Left ventricle myocardium superior (tissue), 1 donor: ENCODE results near the gene NPW. TPM values are rescaled to one million over a fixed set of nuclear protein-coding genes. Genes with fewer than 3 reads are reported as not detected.
"Not testable (repeated sequence)": the region's sequence is repeated elsewhere in the genome, so short reads cannot be mapped to it uniquely, and the experiment has no call there.

Experiments
- ATAC-seq: fragments of 200-7000 bp; cut with Tn5 transposase; one replicate; pipeline ENCODE4 v1.9.1; 2020; ENCODE audit warnings: mild to moderate bottlenecking, moderate library complexity
- DNase-seq: peaks from one replicate; pipeline ENCODE4 v3.0.0-alpha.2; 2020
- intact Hi-C: fragments of 100-400 bp; cut with micrococcal nuclease; formaldehyde crosslinking; loops from one replicate; pipeline ENCODE4 v1.11.0; 2022
- total RNA-seq: library from RNA; stranded (reverse); fragmentation: NEBNext Ultra II Directional; extraction: Animal tissue kit (Norgen Biotek cat#: 25700); gene quantifications from one replicate; pipeline ENCODE4 v1.2.1, GENCODE V29; 2021
- donor health status: DM: no; HTN: yes; CAD: no; lungs with severe emphysema.

NPW gene
- total RNA-seq, 1 donor from 2014 or later, result not detected

DNA sequence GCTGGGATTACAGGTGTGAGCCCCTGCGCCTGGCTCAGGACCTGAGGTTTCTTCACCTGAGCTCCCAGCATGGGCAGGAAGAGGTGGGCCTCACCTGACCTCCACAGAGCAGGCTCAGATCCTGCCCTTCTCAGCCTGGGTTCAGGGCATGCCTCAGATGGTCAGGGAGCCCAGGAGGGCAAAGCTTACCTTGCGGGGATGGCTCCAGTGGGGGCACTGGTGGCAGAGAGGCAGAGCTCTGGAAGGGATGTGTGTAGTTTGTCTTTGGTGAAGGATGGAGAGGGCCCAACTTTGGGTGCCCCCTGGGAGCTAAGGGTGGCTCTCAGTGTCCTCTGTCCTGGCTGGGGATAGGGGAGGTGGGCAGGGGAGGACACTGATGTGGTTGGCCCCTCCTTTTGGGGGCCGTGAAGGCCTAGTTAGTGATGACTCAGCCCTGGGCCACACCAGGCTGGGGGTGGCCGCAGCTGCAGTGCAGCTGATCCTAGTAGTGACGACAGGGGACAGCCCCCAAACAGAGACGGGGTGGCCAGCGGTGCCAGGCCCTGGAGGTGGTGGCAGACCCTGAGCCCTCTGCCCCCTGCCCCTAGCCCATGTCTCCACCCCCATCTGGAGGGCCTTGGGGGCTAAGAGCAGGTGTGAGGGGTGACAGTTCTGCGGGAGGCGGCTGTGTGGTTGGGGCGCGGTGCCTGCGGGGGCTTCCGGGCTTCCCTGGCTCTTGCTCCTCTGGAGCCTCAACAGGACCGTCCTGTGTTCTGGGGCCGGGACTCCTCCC is 12.9 kb downstream of the NPW start:
- intact Hi-C loops, result no loop called here
- DNase-seq, result peak; percentile 61
- peak; percentile 49 for ATAC-seq

DNA sequence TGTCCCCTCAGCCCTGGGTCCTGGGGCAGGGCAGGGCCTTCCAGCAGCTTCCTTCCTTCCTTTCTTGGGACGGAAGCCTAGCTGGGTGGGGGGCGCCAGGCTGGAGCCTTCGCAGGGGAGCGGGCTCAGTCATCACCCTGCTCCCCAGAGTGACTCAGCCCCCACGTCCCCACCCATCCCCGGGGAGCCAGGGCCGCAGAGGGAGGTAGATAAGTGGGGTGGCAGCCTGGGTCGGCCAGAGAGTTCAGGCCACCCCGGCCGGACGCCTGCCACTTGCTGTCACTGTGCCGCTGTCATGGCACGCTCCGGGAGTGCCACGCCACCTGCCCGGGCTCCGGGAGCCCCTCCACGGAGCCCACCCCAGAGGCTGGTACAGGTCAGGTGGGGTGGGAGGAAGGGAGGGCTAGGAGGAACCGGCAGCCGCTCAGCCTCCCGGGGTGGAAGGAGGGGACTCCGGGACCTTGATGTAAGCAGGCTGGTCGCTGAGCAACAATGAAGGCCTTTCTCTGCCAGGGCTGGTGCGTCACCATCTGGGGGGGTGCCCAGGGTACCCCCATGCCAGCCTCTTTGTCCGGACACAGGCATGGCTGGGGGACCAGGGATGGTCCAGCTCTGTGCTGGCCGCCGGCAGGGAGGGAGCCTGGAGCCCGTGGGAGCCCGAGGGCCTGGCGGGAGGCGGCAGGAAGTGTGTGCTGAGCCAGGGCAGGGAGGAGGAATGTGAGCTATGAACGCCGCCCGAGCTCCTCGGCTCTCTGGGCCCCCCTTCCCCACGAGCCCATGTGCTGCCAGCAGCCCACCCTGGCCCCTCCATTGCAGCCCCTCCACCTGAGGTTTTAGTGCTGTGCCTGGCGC is 13.7 kb downstream of the NPW start:
- ATAC-seq (peak; percentile 55), DNase-seq (peak; percentile 77)
- intact Hi-C loops, result no loop called here

DNA sequence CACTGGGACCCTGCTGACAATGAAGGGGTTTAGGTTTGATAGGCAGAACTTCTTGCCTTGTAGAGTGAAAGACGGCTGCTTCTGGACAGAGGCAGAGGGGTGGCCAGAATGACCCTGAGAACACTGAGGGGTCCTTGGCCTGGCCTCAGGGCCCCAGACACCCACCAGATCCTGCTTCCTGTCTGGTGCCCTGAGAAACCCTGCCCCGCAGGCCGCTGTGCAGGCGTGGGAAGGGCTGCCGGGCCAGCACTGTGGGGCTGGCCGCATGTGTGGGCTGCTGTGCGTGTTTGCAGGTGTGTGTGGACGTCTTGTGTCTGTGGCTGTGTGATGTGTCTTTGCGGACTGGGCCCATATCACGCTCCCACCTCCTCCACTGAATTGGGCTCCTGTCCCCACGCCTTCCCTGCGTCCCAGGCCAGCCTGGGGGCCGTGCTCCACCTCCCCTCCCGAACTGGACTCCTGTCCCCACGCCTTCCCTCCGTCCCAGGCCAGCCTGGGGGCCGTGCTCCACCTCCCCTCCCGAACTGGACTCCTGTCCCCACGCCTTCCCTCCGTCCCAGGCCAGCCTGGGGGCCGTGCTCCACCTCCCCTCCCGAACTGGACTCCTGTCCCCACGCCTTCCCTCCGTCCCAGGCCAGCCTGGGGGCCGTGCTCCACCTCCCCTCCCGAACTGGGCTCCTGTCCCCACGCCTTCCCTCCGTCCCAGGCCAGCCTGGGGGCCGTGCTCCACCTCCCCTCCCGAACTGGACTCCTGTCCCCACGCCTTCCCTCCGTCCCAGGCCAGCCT is 14.5 kb downstream of the NPW start:
- peak; percentile 52 for DNase-seq
- ATAC-seq, intact Hi-C loops: not testable (repeated sequence)

DNA sequence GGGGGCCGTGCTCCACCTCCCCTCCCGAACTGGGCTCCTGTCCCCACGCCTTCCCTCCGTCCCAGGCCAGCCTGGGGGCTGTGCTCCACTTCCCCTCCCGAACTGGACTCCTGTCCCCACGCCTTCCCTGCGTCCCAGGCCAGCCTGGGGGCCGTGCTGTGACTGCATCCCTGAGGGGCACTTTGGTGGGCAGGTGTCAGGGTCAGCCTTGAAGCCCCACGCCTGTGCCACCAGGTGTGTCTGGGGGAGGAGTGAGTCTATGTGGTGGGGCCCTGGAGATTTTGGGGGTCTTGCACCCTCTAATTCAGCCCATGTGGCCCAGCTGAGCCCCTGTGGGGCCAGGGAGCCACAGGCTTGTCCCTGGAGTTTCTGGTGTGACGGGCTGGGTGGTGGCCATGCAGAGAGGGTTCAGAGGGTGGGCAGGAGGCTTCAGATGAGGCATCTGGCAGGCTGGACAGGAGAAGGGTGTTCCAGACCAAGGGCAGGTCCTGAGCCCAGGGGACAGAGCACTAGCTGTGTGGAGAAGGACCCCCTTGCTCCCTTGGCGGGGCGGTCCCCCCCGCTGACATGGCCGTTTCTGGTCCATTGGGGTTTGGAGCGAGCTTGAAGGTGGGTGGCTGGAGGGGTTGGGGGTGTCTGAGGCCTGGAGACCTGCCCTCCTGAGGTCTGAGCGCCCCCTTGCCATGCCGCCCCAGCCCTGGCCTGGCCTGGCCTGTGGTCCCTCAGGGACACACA is 15.3 kb downstream of the NPW start:
- intact Hi-C loops, result no loop called here
- no peak for ATAC-seq
- peak; percentile 57 for DNase-seq

DNA sequence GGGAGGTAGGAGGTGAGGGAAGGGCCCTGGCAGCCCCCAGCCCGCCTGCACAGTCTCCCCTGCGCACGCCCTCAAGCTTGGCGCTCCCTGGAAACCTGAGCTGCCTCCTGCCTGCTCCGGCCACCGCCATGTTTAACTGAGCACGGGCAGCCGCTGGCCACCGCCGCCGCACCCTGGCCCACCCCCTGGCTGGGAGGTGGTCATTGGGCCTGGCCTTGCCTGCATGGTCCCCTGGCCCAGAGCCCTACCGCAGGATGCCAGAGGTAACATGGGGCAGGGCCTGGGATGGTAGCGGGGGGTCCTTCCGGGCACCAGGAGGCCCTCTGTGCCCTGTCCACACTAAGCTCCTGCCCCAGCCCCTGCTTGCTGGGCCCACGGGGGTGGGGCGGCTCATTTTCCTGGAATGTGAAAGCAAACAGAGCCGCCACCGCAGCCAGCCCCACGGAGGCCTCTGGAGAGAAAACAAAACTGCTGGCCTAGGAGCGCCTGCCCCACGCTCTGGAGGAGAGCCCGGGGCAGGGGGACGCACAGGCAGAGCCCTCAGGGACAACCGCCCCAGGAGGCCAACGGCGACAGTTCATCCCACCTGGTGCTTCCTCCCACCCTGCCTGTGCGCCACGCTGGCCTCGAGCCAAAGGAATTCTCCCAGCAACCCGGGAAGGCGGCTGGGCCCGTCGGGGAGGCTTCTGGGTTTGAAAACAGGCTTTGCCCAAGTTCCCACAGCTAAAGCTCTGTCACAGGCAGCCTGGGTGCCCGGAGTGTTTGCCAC is 16.0 kb downstream of the NPW start:
- DNase-seq (peak; percentile 83), ATAC-seq (peak; percentile 2)
- intact Hi-C loops, result no loop called here

DNA sequence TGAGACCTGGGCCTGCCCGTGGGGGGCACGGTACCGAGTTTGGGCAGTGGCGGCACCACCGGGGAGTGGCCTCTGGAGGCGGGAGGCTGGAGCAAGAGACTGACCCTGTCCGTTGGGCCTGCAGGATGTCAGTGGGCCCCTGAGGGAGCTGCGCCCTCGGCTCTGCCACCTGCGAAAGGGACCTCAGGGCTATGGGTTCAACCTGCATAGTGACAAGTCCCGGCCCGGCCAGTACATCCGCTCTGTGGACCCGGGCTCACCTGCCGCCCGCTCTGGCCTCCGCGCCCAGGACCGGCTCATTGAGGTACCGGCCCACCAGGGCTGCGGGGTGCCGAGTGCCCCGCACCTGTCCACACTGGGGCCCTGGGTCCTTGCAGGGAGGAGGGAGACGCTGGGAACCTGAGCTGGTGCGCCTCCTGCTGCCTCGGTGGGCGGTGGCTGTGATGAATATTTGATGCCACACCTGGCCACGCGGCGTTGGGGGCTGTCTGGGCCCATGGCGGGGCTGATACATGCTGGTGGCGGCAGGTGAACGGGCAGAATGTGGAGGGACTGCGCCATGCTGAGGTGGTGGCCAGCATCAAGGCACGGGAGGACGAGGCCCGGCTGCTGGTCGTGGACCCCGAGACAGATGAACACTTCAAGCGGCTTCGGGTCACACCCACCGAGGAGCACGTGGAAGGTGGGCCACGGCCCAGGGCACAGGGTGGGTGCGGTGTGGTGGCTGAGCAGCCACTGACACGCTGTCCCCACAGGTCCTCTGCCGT is 16.8 kb downstream of the NPW start:
- DNase-seq (no peak), ATAC-seq (no peak)
- intact Hi-C loops, result no loop called here

DNA sequence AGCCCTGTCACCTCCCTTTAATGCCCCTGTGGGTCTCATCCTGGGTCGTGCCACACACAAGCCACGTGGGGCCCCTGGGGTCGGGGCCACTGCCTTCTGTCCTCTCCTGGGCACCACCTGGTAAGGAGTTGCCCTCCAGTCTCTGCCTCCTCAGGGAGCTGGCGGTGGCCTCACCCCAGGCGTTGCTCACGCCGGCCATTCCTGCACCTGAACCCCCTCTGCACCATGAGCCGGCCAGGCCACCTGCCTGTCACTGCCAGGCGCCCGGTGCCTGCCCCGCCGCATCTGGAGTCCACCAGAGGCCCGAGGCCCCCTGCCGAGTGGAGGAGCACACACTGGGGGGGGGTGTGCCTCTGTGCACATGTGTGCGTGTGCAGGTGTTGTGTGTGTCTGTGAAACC is 17.5 kb downstream of the NPW start:
- intact Hi-C loops, result no loop called here
- no peak for DNase-seq
- no peak for ATAC-seq

DNA sequence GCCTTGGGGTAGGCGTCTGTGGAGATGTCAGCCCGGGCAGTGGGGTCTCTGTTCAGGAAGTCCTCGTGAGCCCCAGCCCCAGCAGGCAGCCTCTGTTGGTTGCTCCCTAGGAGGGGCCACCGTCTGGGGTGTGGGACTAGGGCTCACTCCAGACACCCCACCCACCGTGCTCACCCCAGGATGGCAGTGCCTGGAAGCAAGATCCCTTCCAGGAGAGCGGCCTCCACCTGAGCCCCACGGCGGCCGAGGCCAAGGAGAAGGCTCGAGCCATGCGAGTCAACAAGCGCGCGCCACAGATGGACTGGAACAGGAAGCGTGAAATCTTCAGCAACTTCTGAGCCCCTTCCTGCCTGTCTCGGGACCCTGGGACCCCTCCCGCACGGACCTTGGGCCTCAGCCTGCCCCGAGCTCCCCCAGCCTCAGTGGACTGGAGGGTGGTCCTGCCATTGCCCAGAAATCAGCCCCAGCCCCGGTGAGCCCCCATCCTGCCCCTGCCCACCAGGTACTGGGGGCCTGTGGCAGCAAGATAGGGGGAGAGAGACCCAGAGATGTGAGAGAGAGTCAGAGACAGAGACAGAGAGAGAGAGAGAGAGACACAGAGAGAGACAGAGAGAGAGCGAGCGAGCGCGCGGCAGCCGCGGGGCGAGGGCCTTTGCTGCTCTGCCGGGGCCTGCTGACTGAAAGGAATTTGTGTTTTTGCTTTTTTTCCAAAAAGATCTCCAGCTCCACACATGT is 18.2 kb downstream of the NPW start:
- no peak for ATAC-seq
- DNase-seq, result peak; percentile 46
- intact Hi-C loops, result no loop called here

DNA sequence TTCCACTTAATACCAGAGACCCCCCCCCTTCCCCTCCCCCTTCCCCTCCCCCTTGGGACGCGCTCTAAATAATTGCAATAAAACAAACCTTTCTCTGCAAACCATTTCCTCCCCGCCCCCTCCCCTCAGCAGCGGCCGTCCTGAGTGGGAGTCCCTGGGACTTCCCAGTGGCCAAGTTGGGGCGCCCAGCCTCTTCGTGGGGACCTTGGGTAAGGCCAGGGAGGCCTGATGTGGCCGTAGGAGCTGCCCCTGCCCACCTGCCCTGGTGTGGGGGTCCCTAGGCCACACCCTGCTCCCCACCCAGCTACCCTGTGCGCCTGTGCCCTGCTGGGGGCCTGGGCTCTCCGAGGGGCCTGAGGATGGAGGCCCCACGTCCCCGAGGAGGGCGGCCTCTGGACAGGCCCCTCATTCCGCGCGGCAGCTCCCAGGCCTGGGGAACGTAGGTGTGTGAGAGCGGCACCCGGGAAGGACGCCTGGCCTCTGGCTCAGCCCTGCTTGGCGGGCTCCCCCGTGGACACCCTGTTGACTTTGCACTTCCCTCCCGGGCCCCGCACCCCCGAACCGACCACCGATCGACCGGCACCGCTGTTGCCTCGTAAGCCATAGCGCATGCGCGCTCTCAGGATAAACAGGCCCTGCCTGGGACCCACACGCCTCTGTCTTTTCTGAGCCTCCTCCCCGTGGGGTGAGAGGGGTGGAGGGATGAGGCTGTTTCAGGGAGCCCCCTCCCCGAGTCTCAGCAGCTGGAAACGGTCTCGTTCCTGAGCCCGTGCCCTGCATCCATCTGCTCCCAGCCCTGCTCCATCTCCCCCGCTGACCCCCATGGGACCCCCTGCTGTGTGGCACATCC is 19.0 kb downstream of the NPW start:
- peak; percentile 20 for ATAC-seq
- DNase-seq, result peak; percentile 74
- intact Hi-C loops, result no loop called here

DNA sequence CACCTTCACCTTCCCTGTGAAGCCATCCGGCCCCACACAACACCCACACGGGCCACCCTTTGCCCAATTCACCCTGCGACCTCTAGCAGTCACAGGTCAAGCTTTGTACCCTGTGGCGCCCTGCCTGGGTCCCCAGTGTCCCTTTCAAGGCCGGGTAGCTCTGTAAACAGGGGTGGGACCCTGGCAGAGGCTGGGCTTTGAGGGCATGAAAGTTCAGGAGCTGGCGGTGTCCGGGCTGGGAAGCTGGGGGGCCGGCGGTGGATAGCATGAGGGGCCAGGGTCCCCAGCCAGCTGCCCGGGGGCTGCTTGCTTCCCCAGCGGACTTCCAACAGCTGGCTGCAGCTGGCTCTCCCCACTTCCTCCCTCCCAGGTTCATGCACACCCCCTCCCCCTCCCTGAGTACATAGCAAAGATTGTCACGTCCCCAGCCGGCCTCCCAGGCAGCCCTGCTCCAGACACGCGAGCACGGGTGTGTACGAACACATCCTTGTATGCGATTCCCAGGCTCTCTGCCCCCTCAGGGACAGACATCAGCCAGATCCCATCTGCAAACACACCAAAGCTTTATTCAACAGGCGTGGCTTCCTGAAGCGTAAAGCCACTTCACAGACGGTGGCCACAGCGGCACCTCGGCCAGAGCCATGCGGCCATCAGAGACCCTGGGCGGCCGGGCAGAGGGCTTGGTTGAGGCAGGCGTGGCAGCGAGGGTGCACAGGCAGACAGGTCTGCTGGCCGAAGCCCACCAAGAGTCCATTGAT is 19.9 kb downstream of the NPW start:
- intact Hi-C loops, result no loop called here
- DNase-seq (peak; percentile 93), ATAC-seq (peak; percentile 65)

DNA sequence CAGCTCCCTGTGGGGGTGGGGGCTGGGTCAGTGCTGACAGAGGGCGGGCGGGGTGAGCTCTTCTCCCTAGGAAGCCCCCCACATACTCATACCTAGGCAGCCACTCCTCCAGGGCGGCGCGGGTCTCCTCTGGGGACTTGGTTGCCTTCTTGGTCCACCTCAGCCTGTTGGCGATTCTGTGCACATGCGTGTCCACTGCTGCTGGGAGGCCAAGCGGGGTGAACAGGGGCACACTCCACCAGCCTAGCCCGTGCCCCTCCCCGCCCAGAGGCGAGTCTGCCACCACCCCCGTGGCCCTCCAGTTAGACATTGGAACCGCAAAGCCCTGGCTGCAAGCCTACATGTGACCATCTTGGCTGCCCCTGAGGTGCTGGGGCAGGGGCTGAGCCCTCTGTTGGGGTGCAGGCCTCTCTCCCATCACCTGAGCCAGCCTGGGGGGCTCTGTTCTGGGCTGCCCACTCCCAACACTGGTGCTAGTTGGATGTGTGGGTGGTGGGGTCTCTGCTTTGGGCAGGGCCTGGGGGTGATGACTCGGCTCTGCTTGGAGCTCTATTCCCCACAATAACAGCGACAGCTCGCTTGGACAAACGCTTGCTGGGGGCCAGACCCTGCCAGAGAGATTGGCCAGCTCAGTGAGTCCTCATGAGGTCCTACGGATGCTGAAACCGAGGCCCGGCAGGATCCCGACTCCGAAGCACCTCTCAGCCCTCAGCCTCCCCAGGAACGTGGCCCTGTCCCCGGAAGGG is 20.6 kb downstream of the NPW start:
- ATAC-seq, result peak; percentile 0
- intact Hi-C loops, result no loop called here
- peak; percentile 64 for DNase-seq

DNA sequence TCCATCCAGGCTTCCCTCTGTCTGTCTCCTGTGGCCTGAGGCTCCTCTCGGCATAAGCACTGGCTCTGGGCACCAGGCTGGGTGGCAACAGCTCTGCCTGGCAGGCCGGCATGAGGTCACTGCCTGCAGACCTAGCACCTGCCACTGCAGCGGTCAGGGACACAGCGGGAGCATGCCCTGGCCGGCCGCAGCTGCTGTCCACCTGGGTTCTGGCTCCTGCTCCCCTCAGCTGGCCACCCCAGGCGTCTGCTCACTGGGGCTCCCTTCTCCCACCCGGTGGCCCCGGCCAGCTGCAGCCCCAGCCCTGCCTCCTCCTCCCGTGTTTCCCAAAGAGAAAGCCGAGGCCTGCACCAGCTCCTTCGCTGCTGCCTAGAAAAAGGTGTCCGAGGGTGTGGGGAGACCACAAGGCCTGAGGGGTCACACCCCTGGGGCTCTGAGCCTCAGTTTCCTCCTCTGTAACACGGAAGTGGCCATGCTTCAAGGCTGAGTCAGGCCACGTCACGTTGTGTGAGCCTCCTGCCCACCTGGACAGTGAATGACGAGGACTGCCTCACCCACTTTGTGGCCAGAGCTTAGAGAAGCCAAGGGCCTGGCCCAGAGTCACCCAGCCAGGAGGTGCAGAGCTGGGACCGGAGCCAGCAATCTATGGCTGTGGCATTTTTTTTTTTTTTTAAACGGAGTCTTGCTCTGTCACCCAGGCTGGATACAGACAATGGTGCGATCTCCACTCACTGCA is 21.4 kb downstream of the NPW start:
- DNase-seq, result peak; percentile 62
- peak; percentile 1 for ATAC-seq
- intact Hi-C loops, result no loop called here

DNA sequence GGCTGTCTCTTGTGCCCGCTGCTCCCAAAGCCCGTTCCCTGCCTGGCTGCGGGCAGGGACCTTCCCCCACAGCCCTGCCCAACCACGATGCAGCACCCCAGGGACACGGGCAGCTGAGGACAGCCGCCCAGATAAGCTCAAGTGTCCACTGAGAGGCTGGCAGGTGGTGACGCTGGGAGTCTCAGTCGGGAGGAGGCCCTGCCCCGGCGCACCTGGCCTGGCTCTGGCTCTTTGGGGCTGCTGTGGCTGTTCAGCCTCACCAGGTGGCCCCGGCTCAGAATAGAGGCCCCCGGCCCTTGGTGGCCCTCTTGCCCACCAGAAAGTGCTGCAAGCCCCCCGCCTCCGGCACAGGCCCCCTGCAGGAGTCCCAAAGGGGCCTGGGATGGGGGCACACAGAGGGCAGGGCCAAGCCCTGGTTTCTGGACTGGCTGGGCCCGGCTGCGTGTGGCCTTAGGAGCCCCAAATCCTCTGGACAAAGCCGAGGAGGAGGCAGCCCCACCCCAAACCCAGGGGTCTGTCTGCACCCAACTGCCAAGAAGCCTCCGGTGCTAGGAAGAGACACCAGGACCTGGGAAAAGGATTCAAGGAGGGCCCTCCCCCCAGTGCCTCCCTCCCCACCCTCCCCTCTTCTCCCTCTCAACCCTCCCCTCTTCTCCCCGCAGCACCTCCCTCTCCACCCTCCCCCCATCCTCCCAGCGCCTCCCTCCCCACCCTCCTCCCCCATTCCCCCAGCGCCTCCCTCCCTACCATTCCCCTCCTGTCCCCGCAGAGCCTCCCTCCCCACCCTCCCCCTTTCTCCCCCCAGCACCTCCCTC is 22.8 kb downstream of the NPW start:
- intact Hi-C loops, result no loop called here
- ATAC-seq, result peak; percentile 64

More for the DNA sequence above, 22.8 kb downstream of the NPW start:
- peak; percentile 85 for DNase-seq
